Sigmoid colon (tissue), 7 donors: Measurements from ENCODE around the gene WBP11. TPM values are rescaled to one million over a fixed set of nuclear protein-coding genes. Genes with fewer than 3 reads are reported as not detected.

Experiments used
- DNase-seq: peaks from one replicate; pipeline ENCODE4 v3.0.0-alpha.2; 2019
- H3K27ac ChIP-seq, 4 donors: fragments of 200-600 bp; sonication (generic); one replicate each; pipeline ENCODE4 v1.5.1; 2016 to 2019; ENCODE audit warnings: mild to moderate bottlenecking in 1 of 4
- H3K27me3 ChIP-seq, 3 donors: fragments of 200-600 bp; sonication (generic); one replicate each; pipeline ENCODE4 v1.5.1; 2019; ENCODE audit warnings: mild to moderate bottlenecking in 1 of 3
- H3K36me3 ChIP-seq, 4 donors: fragments of 200-600 bp; sonication (generic); one replicate each; pipeline ENCODE4 v1.5.1; 2016 to 2019
- H3K4me1 ChIP-seq, 4 donors: fragments of 200-600 bp; sonication (generic); one replicate each; pipeline ENCODE4 v1.5.1; 2017 to 2019
- H3K4me3 ChIP-seq, 4 donors: fragments of 200-600 bp; sonication (generic); one replicate each; pipeline ENCODE4 v1.5.1; 2017 to 2019; ENCODE audit warnings: mild to moderate bottlenecking in 2 of 4, moderate library complexity in 1 of 4
- H3K9me3 ChIP-seq, 4 donors: fragments of 200-600 bp in 3 of 4; sonication (generic) in 3 of 4; one replicate each; pipeline versions ENCODE4 v1.5.1 to v1.6.1; 2013 to 2019
- CTCF ChIP-seq, 4 experiments: fragments of 450-650 bp in 3 of 4; fragments of 200-600 bp in 1 of 4; IDR thresholded peaks; one replicate each; pipeline ENCODE4 v1.5.1; 2016 to 2019; ENCODE audit warnings: antibody characterized with exemption in 4 of 4, mild to moderate bottlenecking in 3 of 4, moderate library complexity in 2 of 4
- EP300 ChIP-seq, 4 donors: sonication (generic); formaldehyde crosslinking; IDR thresholded peaks; one replicate each; pipeline ENCODE4 v1.6.1; 2017; ENCODE audit warnings: antibody characterized with exemption in 4 of 4
- POLR2A ChIP-seq, 2 donors: fragments of 450-650 bp; IDR thresholded peaks; one replicate each; pipeline ENCODE4 v1.6.1; 2016; ENCODE audit warnings: antibody characterized with exemption in 2 of 2, mild to moderate bottlenecking in 2 of 2, moderate library complexity in 2 of 2
- POLR2AphosphoS5 ChIP-seq, 4 donors: sonication (generic); formaldehyde crosslinking; IDR thresholded peaks; one replicate each; pipeline ENCODE4 v1.6.1; 2017; ENCODE audit warnings: antibody characterized with exemption in 4 of 4
- WGBS, 2 donors: extraction: QIAGEN DNeasy Blood & Tissue Kit; methylation state at CpG; one replicate each; pipeline ENCODE4 v1.1.7; 2013; 5-methylcytosine and 5-hydroxymethylcytosine counted together
- intact Hi-C: fragments of 100-400 bp; cut with DNase I; formaldehyde crosslinking; loops from one replicate; pipeline ENCODE4 v1.15.1; 2023
- polyA plus RNA-seq, 3 donors: library from polyadenylated mRNA; stranded (reverse); fragments of 200-250 nt; gene quantifications; one replicate each; pipeline ENCODE4 v1.2.3, GENCODE V29; 2013
- total RNA-seq, 4 donors: library from RNA; depleted of rRNA; stranded (reverse); fragments of >200 nt; gene quantifications; one replicate each; pipeline ENCODE4 v1.1.0, GENCODE V29; 2016
- donor health status: healthy with polysubstance abuse.
- donor health status: Bipolar disorder and iron deficiency.
- donor health status: healthy.

WBP11 gene
- total and polyA plus RNA-seq, 7 donors, result 13.2 to 24.1 (median 16.6) TPM

GRCh38 chr12:14828892-14829291 is 25.6 kb upstream of the WBP11 start:
- intact Hi-C loops, result no loop called here
- Histone ChIP-seq H3K27me3 (no peaks in the 10 kb centered on the region), H3K27ac (no peak overlapping the region), H3K9me3 (no peaks in the 10 kb centered on the region), H3K4me1 (no peaks in the 10 kb centered on the region), H3K4me3 (no peak overlapping the region), H3K36me3 (no peaks in the 10 kb centered on the region)
- no peak for DNase-seq
- no peak for TF ChIP-seq EP300 (IDR thresholded peaks at IDR 0.05)
- no peak for TF ChIP-seq CTCF (IDR thresholded peaks at IDR 0.05)
- TF ChIP-seq POLR2A (IDR thresholded peaks at IDR 0.05), result no peak
- TF ChIP-seq POLR2AphosphoS5 (IDR thresholded peaks at IDR 0.05), result no peak

- DNase-seq, result no peak
- Histone ChIP-seq H3K4me1 (no peaks in the 10 kb centered on the region), H3K9me3 (no peaks in the 10 kb centered on the region), H3K36me3 (no peaks in the 10 kb centered on the region), H3K27me3 (no peaks in the 10 kb centered on the region), H3K4me3 (no peak overlapping the region), H3K27ac (no peak overlapping the region)
- 91 to 95% methylated on average over 2 of the region's 2 CpGs for WGBS, 2 donors
- TF ChIP-seq EP300 (IDR thresholded peaks at IDR 0.05) (no peak), CTCF (IDR thresholded peaks at IDR 0.05) (no peak), POLR2A (IDR thresholded peaks at IDR 0.05) (no peak), POLR2AphosphoS5 (IDR thresholded peaks at IDR 0.05) (no peak)
- intact Hi-C loops, result no loop called here
Observed at GRCh38 chr12:14827043-14827442, 23.8 kb upstream of the WBP11 start.

GRCh38 chr12:14826491-14826890 is 23.2 kb upstream of the WBP11 start:
- no peaks in the 10 kb centered on the region for H3K27me3 ChIP-seq
- intact Hi-C loops, result no loop called here
- H3K4me3 ChIP-seq, result no peak overlapping the region
- TF ChIP-seq CTCF (IDR thresholded peaks at IDR 0.05) (no peak), POLR2A (IDR thresholded peaks at IDR 0.05) (no peak), EP300 (IDR thresholded peaks at IDR 0.05) (no peak), POLR2AphosphoS5 (IDR thresholded peaks at IDR 0.05) (no peak)
- H3K36me3 ChIP-seq, result no peaks in the 10 kb centered on the region
- no peaks in the 10 kb centered on the region for H3K4me1 ChIP-seq
- 88 to 95% methylated on average over 5 of the region's 5 CpGs for WGBS, 2 donors
- H3K27ac ChIP-seq, result no peak overlapping the region
- H3K9me3 ChIP-seq, result no peaks in the 10 kb centered on the region
- no peak for DNase-seq

- TF ChIP-seq POLR2AphosphoS5 (IDR thresholded peaks at IDR 0.05) (no peak), POLR2A (IDR thresholded peaks at IDR 0.05) (no peak), CTCF (IDR thresholded peaks at IDR 0.05) (no peak), EP300 (IDR thresholded peaks at IDR 0.05) (no peak)
- DNase-seq, result no peak
- no peaks in the 10 kb centered on the region for H3K9me3 ChIP-seq
- no peaks in the 10 kb centered on the region for H3K27me3 ChIP-seq
- no peak overlapping the region for H3K27ac ChIP-seq
- H3K36me3 ChIP-seq, result no peaks in the 10 kb centered on the region
- no peak overlapping the region for H3K4me3 ChIP-seq
- no peaks in the 10 kb centered on the region for H3K4me1 ChIP-seq
- intact Hi-C loops, result no loop called here
Observed at GRCh38 chr12:14825256-14825655, 22.0 kb upstream of the WBP11 start.

- no peak overlapping the region for H3K4me3 ChIP-seq
- H3K27ac ChIP-seq, result no peak overlapping the region
- no peaks in the 10 kb centered on the region for H3K27me3 ChIP-seq
- WGBS, 2 donors, result 78 to 79% methylated on average over 1 of the region's 1 CpG
- no peak for DNase-seq
- no peaks in the 10 kb centered on the region for H3K9me3 ChIP-seq
- intact Hi-C loops, result no loop called here
- TF ChIP-seq EP300 (IDR thresholded peaks at IDR 0.05) (no peak), CTCF (IDR thresholded peaks at IDR 0.05) (no peak), POLR2A (IDR thresholded peaks at IDR 0.05) (no peak), POLR2AphosphoS5 (IDR thresholded peaks at IDR 0.05) (no peak)
- H3K36me3 ChIP-seq, result no peaks in the 10 kb centered on the region
- no peaks in the 10 kb centered on the region for H3K4me1 ChIP-seq
Observed at GRCh38 chr12:14824012-14824634, 20.8 kb upstream of the WBP11 start.
